ENCODE measurements around the gene IGSF11. TPM values are rescaled to one million over a fixed set of nuclear protein-coding genes. Genes with fewer than 3 reads are reported as not detected.

The IGSF11 gene
- 0.09 TPM in 1 of 2 replicates, not detected in the other for total RNA-seq

GRCh38 chr3:119034256-119035013, at the start of gene IGSF11:
IGSF11 (minus strand) TSS chr3:119034846; CDS start chr3:119034582, 264 bp downstream.

Other genes with a start within 250 kb of the IGSF11 start
- not detected in 2 replicates for gene TEX55, start 111.3 kb upstream of the IGSF11 start, total RNA-seq
- gene UPK1B, start 138.8 kb upstream of the IGSF11 start, total RNA-seq, result under 0.01 TPM in 1 of 2 replicates, not detected in the other
- 23.0 and 24.1 TPM in 2 replicates for gene B4GALT4, start 206.0 kb upstream of the IGSF11 start, total RNA-seq